Neural crest cell (in vitro differentiated cells): ENCODE measurements around the gene CEP97. TPM values are rescaled to one million over a fixed set of nuclear protein-coding genes. Genes with fewer than 3 reads are reported as not detected.

Source experiments
- DNase-seq: peaks from one replicate; pipeline ENCODE4 v3.0.0; 2021; ENCODE audit warnings: low read depth, mixed read lengths, low spot score
- H3K27ac Mint-ChIP-seq: one replicate; pipeline ENCODE4 v1.8.0; 2021; ENCODE audit warnings: mild to moderate bottlenecking, mixed read lengths; ENCODE audit not compliant: unreplicated experiment
- H3K27me3 Mint-ChIP-seq: 2 replicates; pipeline ENCODE4 v1.8.0; 2021; ENCODE audit warnings: low read depth, mild to moderate bottlenecking, mixed read lengths
- H3K36me3 Mint-ChIP-seq: 2 replicates; pipeline ENCODE4 v1.8.0; 2021; ENCODE audit warnings: low read depth, mild to moderate bottlenecking, mixed read lengths
- H3K4me1 Mint-ChIP-seq: 2 replicates; pipeline ENCODE4 v1.8.0; 2021; ENCODE audit warnings: mixed read lengths
- H3K4me3 Mint-ChIP-seq: one replicate; pipeline ENCODE4 v1.8.0; 2021; ENCODE audit warnings: mild to moderate bottlenecking, mixed read lengths
- H3K9me3 Mint-ChIP-seq: 2 replicates; pipeline ENCODE4 v1.8.0; 2021; ENCODE audit warnings: mixed read lengths
- long read RNA-seq: library from polyadenylated mRNA; unstranded; transcript quantifications from one replicate; pipeline ENCODE4 v2.0.0, GENCODE V29; 2020
- total RNA-seq: library from RNA; stranded (reverse); gene quantifications from 2 replicates; pipeline ENCODE4 v1.2.1, GENCODE V29; 2021
- TF ChIP-seq, protein P1 (sequence below): fragments of 200-600 bp; sonication (generic); conservative IDR thresholded peaks from 2 replicates; pipeline ENCODE4 v1.5.0; 2021; ENCODE audit warnings: antibody characterized with exemption, mild to moderate bottlenecking

CEP97 gene, protein sequence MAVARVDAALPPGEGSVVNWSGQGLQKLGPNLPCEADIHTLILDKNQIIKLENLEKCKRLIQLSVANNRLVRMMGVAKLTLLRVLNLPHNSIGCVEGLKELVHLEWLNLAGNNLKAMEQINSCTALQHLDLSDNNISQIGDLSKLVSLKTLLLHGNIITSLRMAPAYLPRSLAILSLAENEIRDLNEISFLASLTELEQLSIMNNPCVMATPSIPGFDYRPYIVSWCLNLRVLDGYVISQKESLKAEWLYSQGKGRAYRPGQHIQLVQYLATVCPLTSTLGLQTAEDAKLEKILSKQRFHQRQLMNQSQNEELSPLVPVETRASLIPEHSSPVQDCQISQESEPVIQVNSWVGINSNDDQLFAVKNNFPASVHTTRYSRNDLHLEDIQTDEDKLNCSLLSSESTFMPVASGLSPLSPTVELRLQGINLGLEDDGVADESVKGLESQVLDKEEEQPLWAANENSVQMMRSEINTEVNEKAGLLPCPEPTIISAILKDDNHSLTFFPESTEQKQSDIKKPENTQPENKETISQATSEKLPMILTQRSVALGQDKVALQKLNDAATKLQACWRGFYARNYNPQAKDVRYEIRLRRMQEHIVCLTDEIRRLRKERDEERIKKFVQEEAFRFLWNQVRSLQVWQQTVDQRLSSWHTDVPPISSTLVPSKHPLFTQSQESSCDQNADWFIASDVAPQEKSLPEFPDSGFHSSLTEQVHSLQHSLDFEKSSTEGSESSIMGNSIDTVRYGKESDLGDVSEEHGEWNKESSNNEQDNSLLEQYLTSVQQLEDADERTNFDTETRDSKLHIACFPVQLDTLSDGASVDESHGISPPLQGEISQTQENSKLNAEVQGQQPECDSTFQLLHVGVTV
- total RNA-seq: 25.1 and 27.4 TPM in 2 replicates
- long read RNA-seq, full-length matches to known transcripts: 1 of 24 reads
- long read RNA-seq, partial matches to known transcripts: 17 of 24 reads
- long read RNA-seq, other reads (novel, unspliced or antisense): 6 of 24 reads

DNA sequence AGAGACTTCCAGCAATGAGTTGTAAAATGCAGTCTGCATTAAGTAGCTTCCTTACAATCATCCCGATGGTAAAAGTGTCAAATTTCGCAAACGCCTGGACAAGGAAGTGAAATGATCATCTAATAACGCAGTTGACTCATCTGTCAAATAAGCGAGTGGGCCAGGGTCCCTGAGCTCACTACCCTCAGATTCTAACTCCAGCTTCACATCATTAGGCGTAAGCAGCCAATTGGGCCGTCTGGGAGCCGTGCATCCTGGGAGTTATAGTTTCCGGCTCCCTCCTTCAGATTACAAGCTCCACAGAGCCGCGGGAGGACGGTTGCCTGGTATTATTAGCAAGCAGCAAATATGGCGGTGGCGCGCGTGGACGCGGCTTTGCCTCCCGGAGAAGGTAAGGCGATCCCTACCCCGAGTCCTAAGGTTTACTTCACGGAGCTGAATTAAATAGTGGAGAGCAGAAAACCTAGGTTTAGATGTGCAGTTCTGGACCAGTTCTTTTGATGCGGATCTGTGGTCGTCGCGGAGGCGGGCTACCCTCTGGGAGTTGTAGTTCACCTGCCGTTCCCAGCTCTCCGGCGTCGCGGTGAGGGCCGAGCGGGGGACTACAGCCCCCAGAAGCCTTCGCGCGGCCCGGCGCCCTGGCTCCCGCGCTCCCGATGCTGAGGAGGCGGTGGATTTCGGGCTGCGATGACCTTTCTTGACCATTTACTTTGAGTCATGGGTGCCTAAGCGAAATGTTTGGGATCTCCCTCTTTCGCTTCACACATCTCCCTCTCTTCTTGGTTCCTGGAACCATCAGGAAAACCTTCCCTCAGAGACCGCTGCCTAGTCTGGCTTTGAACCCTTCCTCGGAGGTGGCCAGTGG is at the start of gene CEP97:
Gene CEP97, plus strand, starts transcription at position 286 of the 865 bp plus-strand sequence. Its CDS starts 63 bp downstream, at position 349.
- peak within 1 kb of the TSS; percentile 97 for H3K27ac Mint-ChIP-seq
- peaks cover 7% of the 10 kb centered on the region for H3K36me3 Mint-ChIP-seq
- H3K27me3 Mint-ChIP-seq: no peaks in the 10 kb centered on the region
- H3K4me1 Mint-ChIP-seq: peaks cover 21% of the 10 kb centered on the region
- H3K4me3 Mint-ChIP-seq: peak within 1 kb of the TSS; percentile 99
- DNase-seq: peak; percentile 85
- TF ChIP-seq, protein P1, sequence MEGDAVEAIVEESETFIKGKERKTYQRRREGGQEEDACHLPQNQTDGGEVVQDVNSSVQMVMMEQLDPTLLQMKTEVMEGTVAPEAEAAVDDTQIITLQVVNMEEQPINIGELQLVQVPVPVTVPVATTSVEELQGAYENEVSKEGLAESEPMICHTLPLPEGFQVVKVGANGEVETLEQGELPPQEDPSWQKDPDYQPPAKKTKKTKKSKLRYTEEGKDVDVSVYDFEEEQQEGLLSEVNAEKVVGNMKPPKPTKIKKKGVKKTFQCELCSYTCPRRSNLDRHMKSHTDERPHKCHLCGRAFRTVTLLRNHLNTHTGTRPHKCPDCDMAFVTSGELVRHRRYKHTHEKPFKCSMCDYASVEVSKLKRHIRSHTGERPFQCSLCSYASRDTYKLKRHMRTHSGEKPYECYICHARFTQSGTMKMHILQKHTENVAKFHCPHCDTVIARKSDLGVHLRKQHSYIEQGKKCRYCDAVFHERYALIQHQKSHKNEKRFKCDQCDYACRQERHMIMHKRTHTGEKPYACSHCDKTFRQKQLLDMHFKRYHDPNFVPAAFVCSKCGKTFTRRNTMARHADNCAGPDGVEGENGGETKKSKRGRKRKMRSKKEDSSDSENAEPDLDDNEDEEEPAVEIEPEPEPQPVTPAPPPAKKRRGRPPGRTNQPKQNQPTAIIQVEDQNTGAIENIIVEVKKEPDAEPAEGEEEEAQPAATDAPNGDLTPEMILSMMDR: no peak
- H3K9me3 Mint-ChIP-seq: no peaks in the 10 kb centered on the region

DNA sequence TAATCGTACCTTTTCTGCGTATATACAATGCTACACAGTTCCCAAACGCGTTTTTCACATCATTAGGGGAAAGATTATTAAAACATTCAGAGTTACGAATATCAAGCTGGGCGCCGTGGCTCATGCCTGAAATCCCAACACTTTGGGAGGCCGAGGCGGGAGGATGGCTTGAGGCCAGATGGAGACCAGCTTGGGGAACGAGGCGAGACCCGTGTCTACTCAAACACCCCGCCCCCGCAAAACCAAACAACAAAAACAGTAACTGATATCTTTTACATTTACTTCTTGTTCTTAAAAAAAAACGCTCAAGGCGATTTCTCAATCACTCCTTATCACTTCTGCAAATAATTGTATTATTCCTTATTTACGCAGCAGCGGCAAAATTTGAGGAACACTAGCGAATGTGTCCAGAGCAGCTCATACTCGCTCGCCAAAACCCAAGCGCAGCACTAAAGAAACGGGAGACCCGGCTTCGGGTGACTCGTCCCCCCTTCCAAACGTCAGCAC is 48.7 kb upstream of the CEP97 start:
- peak overlapping the region; percentile 83 for H3K27ac Mint-ChIP-seq
- peaks cover 3% of the 10 kb centered on the region for H3K27me3 Mint-ChIP-seq
- H3K4me3 Mint-ChIP-seq: peak overlapping the region; percentile 97
- peaks cover 32% of the 10 kb centered on the region for H3K4me1 Mint-ChIP-seq
- no peaks in the 10 kb centered on the region for H3K9me3 Mint-ChIP-seq
- no peak for DNase-seq
- TF ChIP-seq, protein P1: peak; percentile 12
- H3K36me3 Mint-ChIP-seq: peaks cover 9% of the 10 kb centered on the region

DNA sequence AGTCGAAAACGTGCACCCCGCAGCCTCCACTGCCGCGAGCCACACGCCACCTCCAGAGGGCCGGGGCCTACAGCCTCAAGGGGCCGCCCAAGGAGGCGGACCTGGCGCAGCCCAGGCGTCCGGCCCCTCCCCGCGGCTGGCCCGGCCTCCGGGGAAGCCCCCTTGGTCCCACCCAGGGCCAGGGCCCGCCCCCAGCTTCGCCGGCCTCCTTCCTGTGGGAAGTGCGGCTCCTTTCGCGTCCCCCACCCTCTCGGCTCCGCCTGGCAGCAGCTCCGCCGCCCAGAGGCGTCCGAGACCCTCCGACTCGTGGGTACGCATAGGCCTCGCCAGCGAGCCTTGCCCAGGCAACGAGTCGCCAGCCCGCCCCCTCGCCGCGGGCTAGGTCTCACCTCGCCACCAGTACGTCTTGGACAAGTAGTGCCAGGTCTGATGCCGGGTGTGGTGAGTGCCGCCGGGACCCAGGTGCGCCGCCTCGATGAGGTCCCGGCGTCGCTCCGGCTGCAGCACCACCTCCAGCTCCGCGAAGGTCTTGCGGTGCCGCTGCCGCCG is 48.1 kb upstream of the CEP97 start:
- Mint-ChIP-seq H3K9me3 (no peaks in the 10 kb centered on the region), H3K36me3 (peaks cover 14% of the 10 kb centered on the region), H3K4me1 (peaks cover 32% of the 10 kb centered on the region), H3K4me3 (peak overlapping the region; percentile 97), H3K27ac (peak overlapping the region; percentile 83), H3K27me3 (peaks cover 3% of the 10 kb centered on the region)
- TF ChIP-seq, protein P1: no peak
- DNase-seq: peak; percentile 92

DNA sequence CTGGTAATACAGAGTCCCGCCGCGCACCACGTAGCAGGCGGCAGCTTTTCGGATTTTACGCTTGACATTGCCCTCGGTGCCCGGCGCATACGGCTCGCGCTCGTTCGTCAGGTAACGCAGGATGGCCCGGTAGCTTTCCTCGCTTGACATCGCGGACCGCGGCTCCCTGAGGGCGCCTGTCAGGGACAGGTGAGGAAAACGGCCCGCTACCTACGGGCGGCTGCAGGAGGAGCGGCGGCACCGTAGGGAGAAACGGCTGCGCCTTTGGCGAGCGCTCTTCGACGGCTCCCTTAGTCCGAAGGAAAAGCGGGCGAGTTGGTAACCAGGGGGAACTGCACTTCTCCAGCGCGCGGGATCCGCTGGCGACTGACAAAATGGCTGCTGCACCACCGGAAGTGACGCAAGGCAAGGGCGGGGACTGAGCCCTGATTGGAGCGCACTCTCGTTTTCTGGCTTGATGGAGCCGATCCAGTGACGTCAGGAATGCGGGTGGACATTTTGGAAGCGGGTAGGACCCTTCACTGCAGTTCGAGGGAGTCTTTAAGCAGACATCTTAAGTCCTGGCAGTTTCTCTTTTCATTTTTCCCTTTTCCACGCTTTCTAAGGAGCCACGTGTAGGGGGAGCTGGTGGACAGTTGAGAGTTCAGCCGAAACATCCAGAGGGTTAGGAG is 47.5 kb upstream of the CEP97 start, which contains the start of gene ZBTB11:
Gene ZBTB11, minus strand, starts transcription at position 368 of the 671 bp plus-strand sequence. Its CDS starts 218 bp downstream, at position 150.
- H3K9me3 Mint-ChIP-seq: no peaks in the 10 kb centered on the region
- peak within 1 kb of the TSS; percentile 83 for H3K27ac Mint-ChIP-seq
- TF ChIP-seq, protein P1: peak; percentile 67
- peak; percentile 99 for DNase-seq
- H3K36me3 Mint-ChIP-seq: peaks cover 15% of the 10 kb centered on the region
- H3K27me3 Mint-ChIP-seq: peaks cover 3% of the 10 kb centered on the region
- peaks cover 32% of the 10 kb centered on the region for H3K4me1 Mint-ChIP-seq
- peak within 1 kb of the TSS; percentile 97 for H3K4me3 Mint-ChIP-seq
